Keratinocyte (primary cell): ENCODE measurements around the gene VPS13C.

ENCODE experiments used
- EZH2 ChIP-seq: IDR thresholded peaks from one replicate; pipeline ENCODE4 v1.6.1; 2012; ENCODE audit warnings: inconsistent platforms, mild to moderate bottlenecking, low read length, moderate library complexity
- TF ChIP-seq, protein P1 (sequence below), 3 experiments: IDR thresholded peaks in 1 of 3; conservative IDR thresholded peaks in 1 of 3; optimal IDR thresholded peaks in 1 of 3; 2 replicates in 2 of 3; 3 replicates in 1 of 3; pipeline versions ENCODE3 to v1.5.1; 2011; ENCODE audit warnings: low read length in 3 of 3, mild to moderate bottlenecking in 3 of 3, moderate library complexity in 2 of 3, control low read depth in 1 of 3, inconsistent platforms in 1 of 3; ENCODE audit not compliant: insufficient read depth in 2 of 3; ENCODE audit errors: extremely low read depth in 1 of 3

DNA sequence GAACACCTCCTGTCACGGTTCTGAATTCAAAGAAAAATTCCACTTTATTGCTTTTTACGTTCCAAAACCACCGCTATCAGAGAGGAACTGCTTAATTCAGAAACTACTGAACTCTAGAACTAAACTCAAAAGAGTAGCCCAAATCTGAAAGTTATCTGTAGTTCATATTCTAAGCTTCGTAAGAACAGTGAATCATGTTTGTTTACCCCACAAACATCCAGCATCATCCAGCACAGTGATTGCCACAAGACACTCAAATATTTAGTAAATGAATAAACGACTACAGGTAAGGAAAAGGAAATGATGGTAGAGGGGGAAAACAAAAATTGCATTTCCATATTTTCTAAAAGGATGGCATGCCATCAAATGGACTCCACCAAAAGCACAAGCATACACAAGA, 32.3 kb downstream of the VPS13C start:
- TF ChIP-seq, protein P1, sequence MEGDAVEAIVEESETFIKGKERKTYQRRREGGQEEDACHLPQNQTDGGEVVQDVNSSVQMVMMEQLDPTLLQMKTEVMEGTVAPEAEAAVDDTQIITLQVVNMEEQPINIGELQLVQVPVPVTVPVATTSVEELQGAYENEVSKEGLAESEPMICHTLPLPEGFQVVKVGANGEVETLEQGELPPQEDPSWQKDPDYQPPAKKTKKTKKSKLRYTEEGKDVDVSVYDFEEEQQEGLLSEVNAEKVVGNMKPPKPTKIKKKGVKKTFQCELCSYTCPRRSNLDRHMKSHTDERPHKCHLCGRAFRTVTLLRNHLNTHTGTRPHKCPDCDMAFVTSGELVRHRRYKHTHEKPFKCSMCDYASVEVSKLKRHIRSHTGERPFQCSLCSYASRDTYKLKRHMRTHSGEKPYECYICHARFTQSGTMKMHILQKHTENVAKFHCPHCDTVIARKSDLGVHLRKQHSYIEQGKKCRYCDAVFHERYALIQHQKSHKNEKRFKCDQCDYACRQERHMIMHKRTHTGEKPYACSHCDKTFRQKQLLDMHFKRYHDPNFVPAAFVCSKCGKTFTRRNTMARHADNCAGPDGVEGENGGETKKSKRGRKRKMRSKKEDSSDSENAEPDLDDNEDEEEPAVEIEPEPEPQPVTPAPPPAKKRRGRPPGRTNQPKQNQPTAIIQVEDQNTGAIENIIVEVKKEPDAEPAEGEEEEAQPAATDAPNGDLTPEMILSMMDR (optimal IDR thresholded peaks at IDR 0.05 in 1 of 3, IDR thresholded peaks at IDR 0.05 in 1 of 3, conservative IDR thresholded peaks at IDR 0.05 in 1 of 3; ENCODE audit: extremely low read depth in 1 of 3, insufficient read depth in 2 of 3, low read length in 3 of 3) = no peak
- TF ChIP-seq EZH2 = no peak
